Left lung (tissue), 10 donors: ENCODE data around the gene TSPO. TPM values are rescaled to one million over a fixed set of nuclear protein-coding genes. Genes with fewer than 3 reads are reported as not detected.

Source experiments
- ATAC-seq: fragments of 200-7000 bp; cut with Tn5 transposase; one replicate; pipeline ENCODE4 v1.9.1; 2020; ENCODE audit warnings: moderate library complexity
- DNase-seq, 4 donors: peaks; one replicate each; pipeline ENCODE4 v3.0.0-alpha.2; 2013 to 2020
- H3K27ac ChIP-seq, 2 donors: fragments of 200-600 bp; sonication (generic) in 1 of 2; one replicate each; pipeline versions ENCODE4 v1.5.0 to v1.8.0; 2020 to 2021
- H3K27me3 ChIP-seq, 2 donors: fragments of 200-600 bp; sonication (generic) in 1 of 2; one replicate each; pipeline versions ENCODE4 v1.5.0 to v1.8.0; 2020 to 2021
- H3K36me3 ChIP-seq, 2 donors: fragments of 200-600 bp; sonication (generic) in 1 of 2; one replicate each; pipeline versions ENCODE4 v1.5.0 to v1.8.0; 2020 to 2021
- H3K4me1 ChIP-seq, 2 donors: fragments of 200-600 bp; one replicate each; pipeline ENCODE4 v1.8.0; 2021
- H3K4me3 ChIP-seq, 2 donors: fragments of 200-600 bp; sonication (generic) in 1 of 2; one replicate each; pipeline versions ENCODE4 v1.5.0 to v1.8.0; 2020 to 2021; ENCODE audit warnings: mild to moderate bottlenecking in 1 of 2
- H3K9me3 ChIP-seq, 2 donors: fragments of 200-600 bp; sonication (generic) in 1 of 2; one replicate each; pipeline versions ENCODE4 v1.5.0 to v1.8.0; 2020 to 2021
- intact Hi-C, 2 donors: fragments of 100-400 bp; cut with DNase I; formaldehyde crosslinking; loops; one replicate each; pipeline versions ENCODE4 v1.11.2 to v1.14.2; 2022
- polyA plus RNA-seq, 6 donors: library from polyadenylated mRNA; unstranded; fragments of 120-200 nt; gene quantifications; one replicate each; pipeline ENCODE4 v1.2.1, GENCODE V29; 2013; ENCODE audit not compliant: insufficient read length in 6 of 6
- total RNA-seq, 2 donors: library from RNA; stranded (reverse); fragmentation: NEBNext Ultra II Directional; extraction: Animal tissue kit (Norgen Biotek cat#: 25700); gene quantifications; one replicate each; pipeline ENCODE4 v1.2.1, GENCODE V29; 2021
- TF ChIP-seq, protein P1 (sequence below), 2 donors: fragments of 200-600 bp; sonication (generic) in 1 of 2; IDR thresholded peaks; one replicate each; pipeline versions ENCODE4 v1.5.0 to v1.8.0; 2021; ENCODE audit warnings: antibody characterized with exemption in 2 of 2
- donor health status: DM: no; HTN: yes; CAD: no.
- donor health status: DM: no; HTN: no; CAD: no.

The TSPO gene
- total and polyA plus RNA-seq, 8 donors: 29.0 to 276 (median 45.6) TPM

- Histone ChIP-seq H3K36me3 (peaks cover 0 to 69% of the 10 kb centered on the region in 2 donors), H3K27ac (no peak overlapping the region), H3K27me3 (no peaks in the 10 kb centered on the region), H3K4me3 (no peak overlapping the region), H3K4me1 (peaks cover 0 to 12% of the 10 kb centered on the region in 2 donors), H3K9me3 (no peaks in the 10 kb centered on the region)
- intact Hi-C loops: no loop called here
- no peak for DNase-seq
- no peak for ATAC-seq
- TF ChIP-seq, protein P1, sequence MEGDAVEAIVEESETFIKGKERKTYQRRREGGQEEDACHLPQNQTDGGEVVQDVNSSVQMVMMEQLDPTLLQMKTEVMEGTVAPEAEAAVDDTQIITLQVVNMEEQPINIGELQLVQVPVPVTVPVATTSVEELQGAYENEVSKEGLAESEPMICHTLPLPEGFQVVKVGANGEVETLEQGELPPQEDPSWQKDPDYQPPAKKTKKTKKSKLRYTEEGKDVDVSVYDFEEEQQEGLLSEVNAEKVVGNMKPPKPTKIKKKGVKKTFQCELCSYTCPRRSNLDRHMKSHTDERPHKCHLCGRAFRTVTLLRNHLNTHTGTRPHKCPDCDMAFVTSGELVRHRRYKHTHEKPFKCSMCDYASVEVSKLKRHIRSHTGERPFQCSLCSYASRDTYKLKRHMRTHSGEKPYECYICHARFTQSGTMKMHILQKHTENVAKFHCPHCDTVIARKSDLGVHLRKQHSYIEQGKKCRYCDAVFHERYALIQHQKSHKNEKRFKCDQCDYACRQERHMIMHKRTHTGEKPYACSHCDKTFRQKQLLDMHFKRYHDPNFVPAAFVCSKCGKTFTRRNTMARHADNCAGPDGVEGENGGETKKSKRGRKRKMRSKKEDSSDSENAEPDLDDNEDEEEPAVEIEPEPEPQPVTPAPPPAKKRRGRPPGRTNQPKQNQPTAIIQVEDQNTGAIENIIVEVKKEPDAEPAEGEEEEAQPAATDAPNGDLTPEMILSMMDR (IDR thresholded peaks at IDR 0.05): no peak
Observed at GRCh38 chr22:43179911-43180195, 28.5 kb downstream of the TSPO start.

GRCh38 chr22:43180670-43181069 is 29.3 kb downstream of the TSPO start:
- Histone ChIP-seq H3K27me3 (no peaks in the 10 kb centered on the region), H3K4me1 (peaks cover 3 to 20% of the 10 kb centered on the region in 2 donors), H3K9me3 (no peaks in the 10 kb centered on the region), H3K36me3 (peaks cover 0 to 61% of the 10 kb centered on the region in 2 donors), H3K4me3 (no peak overlapping the region), H3K27ac (no peak overlapping the region)
- intact Hi-C loops: no loop called here
- ATAC-seq (no peak), DNase-seq (peak in 1 of 4 donors; percentile 73)
- TF ChIP-seq, protein P1 (IDR thresholded peaks at IDR 0.05): no peak

DNA sequence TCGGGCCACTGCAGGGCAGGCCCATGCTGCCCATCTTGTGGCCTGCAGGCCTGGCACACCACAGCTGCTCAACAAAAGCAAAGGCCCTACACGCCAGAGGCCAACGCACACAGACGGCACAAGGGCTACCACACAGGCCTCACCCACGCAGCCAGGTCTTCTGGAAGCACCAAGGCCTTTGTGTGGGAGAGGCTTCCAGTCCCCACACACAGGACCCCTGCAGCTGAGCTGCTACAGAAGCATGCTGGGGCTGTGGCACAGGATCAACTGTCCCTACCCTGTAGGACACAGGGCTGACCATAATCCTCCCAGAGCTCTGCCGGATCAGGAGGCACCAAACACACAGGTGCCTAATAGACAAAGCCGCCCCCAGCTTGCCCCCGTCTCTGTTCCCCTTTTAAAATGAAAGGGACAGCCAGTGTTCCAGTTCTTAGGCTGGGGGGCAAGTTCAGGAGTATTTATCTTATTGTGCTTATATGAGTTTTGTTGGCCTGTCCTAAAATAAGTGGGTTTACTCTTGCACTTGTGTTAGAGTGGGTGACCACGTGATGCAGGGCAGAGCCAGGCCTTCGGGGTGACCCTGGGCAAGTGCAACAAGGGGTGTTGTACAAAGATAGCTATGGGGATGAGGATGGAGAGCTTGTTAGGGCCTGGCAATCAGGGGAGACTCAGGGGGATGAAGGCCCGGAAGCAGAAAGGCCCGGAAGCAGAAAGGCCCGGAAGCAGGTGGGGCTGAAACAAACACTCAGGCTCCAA is 30.1 kb downstream of the TSPO start:
- ATAC-seq (peak; percentile 34), DNase-seq (peak in 1 of 4 donors; percentile 41)
- Histone ChIP-seq H3K27me3 (no peaks in the 10 kb centered on the region), H3K27ac (no peak overlapping the region), H3K36me3 (peaks cover 0 to 54% of the 10 kb centered on the region in 2 donors), H3K9me3 (no peaks in the 10 kb centered on the region), H3K4me3 (no peak overlapping the region), H3K4me1 (peaks cover 10 to 28% of the 10 kb centered on the region in 2 donors)
- intact Hi-C loops: no loop called here
- TF ChIP-seq, protein P1 (IDR thresholded peaks at IDR 0.05): no peak

DNA sequence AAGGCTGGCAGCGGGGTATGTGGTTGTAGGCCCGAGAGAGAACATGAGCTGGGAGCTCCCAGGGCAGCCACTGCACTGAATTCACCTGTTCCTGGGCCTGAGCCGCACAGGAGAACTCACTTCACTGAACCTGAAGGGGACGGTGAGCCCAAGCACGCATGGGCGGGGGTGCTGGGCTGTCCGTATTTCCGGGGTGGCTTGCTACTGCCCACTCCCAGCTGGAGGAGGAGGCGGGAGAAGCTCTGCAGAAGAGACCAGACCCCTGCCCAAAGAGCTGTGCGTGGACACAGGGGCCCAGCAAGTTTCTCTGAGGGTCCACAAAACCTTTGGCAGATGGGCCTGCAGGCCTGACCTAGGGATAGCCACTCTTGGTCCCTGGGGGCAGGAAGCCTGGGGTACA is 30.8 kb downstream of the TSPO start:
- ATAC-seq: no peak
- Histone ChIP-seq H3K27me3 (no peaks in the 10 kb centered on the region), H3K4me3 (no peak overlapping the region), H3K9me3 (no peaks in the 10 kb centered on the region), H3K36me3 (peaks cover 0 to 51% of the 10 kb centered on the region in 2 donors), H3K4me1 (peaks cover 10 to 30% of the 10 kb centered on the region in 2 donors), H3K27ac (no peak overlapping the region)
- peak in 1 of 4 donors; percentile 57 for DNase-seq
- TF ChIP-seq, protein P1 (IDR thresholded peaks at IDR 0.05): no peak
- intact Hi-C loops: no loop called here

DNA sequence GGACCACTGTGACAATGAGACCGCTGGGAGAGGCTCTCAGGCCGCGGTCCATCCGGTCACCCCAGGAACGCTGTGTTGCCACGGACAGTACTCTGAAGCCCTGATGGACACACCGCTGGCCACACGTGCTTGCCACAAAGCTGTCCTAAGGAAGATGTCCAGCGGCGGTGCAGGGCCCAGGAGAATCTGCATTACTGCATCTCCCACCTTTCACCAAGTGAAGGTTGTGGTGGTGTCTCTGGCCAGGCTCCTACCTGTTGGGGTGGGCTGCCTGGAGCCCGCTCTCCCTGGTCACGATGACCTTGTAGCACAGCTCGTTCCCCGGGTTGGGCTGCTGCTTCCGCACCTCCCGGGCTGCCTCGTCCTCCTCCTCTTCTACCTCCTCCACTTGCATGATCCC is 31.4 kb downstream of the TSPO start:
- ATAC-seq: no peak
- TF ChIP-seq, protein P1 (IDR thresholded peaks at IDR 0.05): no peak
- H3K4me3 ChIP-seq: no peak overlapping the region
- H3K27me3 ChIP-seq: no peaks in the 10 kb centered on the region
- DNase-seq: peak in 1 of 4 donors; percentile 65
- intact Hi-C loops: no loop called here
- peaks cover 0 to 45% of the 10 kb centered on the region in 2 donors for H3K36me3 ChIP-seq
- no peak overlapping the region for H3K27ac ChIP-seq
- H3K4me1 ChIP-seq: peaks cover 10 to 30% of the 10 kb centered on the region in 2 donors
- H3K9me3 ChIP-seq: no peaks in the 10 kb centered on the region
